Bone marrow (tissue), 2 donors: Measurements from ENCODE around the gene TMEM8B.

Experiments used
- DNase-seq, 2 donors: peaks; one replicate each; lab custom pipeline; 2025; lab: John Stamatoyannopoulos, UW

Gene TMEM8B

DNA sequence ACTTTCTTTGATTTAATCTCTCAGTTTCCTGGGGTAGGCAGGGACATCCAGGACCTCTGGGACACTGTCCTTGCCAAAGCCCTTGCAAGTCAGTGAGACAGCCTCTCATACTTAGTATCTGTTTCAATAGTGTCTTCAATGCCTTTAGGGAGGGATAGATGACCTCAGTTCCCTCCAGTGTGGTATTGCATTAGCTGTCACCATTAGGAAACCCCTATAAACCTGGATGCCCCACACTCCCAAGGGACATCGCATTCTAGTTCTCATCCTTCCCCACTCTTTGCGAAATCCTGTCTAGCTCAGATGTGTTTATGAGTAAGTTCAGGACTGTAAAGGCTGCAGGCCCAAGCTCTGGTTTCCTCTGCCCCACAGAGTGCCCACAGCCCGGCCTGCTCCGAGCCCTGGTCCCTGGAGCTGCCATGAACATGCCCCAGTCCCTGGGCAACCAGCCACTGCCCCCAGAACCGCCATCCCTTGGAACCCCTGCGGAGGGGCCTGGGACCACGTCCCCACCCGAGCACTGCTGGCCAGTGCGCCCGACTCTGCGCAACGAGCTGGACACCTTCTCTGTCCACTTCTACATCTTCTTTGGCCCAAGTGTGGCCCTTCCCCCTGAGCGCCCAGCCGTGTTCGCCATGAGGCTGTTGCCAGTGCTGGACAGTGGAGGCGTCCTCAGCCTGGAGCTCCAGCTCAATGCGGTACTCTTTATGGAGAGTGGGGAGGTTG is 13.2 kb downstream of the TMEM8B start:
- DNase-seq: no peak

DNA sequence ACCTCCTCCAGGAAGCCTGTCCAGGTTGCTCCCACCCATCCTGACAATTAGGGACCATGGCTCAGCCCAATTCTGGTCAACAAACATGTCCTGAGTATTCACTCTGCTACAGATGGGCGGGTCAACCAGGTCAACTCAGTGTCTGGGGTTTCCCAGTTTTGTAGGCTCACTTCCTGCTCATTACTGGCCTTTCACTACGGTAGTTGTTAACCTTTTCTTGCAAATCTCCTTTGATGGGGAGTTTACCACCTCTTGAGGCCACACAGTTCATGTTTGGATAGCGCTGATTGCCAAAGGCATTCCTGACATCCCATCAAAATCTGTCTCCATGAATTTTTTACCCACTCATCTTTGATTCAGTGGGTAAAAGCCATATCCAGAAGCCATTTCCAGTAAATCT is 13.8 kb downstream of the TMEM8B start:
- no peak for DNase-seq

DNA sequence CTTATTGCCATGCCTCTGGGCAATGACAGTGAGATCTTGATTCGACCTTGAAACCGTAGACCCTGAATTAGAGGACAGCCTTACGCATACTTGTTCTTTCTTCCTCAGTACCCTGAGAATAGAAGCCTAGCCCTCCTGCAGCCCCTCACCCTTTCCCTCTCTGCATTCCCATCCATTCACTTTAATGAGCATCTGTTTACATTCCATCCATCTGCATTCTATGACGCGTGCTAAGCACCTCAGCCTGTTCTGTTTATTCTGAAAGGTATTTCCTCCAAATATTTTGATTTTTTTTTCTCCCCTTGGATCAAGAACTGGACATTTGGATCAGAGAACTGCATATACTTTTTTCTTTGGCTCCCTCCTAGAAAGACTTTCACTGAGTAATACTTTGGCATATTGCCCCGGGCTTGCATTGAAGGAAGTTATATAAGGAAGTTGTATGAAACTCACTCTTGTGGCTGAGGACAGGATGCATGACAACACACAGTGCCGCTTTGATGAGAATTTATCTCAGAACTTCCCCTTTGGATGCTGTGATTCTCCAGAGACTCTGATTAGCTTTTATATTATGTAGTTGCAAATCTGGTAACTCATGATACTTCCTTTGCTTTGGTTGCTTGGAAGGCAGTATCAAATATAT is 15.7 kb downstream of the TMEM8B start:
- DNase-seq: peak in 1 of 2 donors; percentile 96

DNA sequence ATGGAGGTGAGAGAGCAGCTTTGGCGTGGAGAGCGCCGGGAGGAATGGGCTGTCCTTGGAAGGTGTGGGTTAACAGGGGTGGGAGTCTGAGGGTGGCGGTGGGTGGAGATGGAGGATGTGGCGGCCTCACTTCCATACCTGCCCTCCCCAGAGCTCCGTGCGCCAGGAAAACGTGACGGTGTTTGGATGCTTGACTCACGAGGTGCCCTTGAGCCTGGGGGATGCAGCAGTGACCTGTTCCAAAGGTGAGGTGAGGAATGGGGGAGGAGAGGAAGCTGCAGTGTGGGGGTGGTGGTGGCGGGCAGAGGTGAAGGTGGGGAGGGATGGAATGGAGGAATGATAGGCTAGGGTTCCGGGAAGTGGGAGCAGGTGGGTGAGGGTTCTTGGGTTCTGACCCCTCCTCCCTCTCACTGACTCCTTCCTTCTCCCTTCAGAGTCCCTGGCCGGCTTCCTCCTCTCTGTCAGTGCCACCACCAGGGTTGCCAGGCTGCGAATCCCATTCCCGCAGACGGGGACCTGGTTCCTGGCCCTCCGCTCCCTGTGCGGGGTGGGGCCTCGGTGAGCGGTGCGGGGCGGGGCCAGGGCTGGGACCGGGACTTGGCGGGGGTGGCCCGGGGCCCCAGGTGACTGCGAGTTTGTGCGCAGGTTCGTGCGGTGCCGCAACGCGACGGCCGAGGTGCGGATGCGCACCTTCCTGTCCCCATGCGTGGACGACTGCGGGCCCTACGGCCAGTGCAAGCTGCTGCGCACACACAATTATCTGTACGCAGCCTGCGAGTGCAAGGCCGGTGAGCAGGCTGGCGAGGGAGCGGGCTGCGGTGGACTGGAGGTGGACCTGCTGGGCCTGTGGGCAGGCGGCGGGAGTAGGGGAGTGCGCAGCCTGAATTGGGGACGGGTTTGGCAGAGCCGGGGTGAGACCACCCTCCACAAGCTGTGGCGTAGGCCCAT is 17.1 kb downstream of the TMEM8B start:
- DNase-seq: no peak

DNA sequence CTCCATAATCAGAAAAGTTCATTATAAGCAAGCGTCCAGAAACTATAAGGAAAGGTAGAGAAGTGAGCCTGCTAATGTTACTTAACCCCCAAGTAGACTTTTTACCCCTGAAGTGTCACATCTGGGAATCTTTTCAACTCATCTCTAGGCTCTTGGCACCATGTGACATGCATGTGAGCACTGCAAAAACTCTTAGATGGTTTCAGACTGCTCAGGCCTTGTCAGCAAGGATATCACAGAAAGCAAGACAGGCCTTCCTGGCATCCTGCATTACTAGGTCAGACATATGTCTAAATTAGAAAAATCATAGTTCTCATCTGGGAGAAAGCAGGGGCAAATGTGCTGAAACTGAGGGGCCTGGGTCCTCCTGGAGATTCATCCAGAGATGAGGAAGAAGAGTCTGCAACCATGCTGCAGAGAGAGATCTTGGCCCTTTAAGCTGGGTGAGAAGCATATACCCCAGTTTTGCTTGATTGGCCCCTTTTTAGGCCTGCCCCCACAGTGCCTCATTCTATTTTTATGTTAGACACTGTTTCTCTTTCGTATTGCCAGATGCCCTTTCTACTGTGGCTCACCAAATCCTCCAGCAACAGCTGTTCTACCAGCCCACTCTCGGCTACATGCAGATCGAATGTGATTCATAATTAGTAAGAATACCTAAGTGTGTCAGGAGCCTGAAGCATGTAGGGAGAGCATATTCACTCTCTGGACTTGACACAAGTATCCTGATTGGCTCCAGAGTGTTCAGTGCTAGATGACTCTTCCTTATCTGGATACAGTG is 19.0 kb downstream of the TMEM8B start:
- no peak for DNase-seq

DNA sequence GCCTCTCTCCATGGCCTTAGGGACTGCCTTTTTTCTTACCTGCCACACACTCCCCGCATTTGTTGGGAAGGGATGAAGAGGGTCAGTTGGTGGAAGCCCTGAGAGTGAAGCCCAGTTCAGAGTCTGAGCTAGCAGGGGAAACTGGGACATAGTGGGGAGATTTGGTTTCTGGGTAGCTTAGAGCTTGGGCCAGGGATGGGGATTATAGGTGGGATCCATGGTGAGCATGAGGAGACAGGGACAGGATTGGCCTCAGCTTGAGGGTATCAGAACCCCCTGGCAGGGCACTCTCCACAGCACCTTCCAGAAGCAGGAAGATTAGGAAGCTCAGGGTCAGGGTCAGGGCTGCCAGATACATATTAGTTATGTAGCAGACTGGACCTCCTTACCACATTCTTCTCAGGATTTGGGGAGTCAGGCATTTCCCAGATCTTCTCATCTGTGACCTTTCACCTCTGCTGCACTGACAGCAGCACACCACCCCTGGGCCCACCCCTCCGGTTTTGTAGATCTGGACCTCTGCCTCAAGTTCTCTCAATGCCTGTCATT is 23.3 kb downstream of the TMEM8B start:
- DNase-seq: no peak

DNA sequence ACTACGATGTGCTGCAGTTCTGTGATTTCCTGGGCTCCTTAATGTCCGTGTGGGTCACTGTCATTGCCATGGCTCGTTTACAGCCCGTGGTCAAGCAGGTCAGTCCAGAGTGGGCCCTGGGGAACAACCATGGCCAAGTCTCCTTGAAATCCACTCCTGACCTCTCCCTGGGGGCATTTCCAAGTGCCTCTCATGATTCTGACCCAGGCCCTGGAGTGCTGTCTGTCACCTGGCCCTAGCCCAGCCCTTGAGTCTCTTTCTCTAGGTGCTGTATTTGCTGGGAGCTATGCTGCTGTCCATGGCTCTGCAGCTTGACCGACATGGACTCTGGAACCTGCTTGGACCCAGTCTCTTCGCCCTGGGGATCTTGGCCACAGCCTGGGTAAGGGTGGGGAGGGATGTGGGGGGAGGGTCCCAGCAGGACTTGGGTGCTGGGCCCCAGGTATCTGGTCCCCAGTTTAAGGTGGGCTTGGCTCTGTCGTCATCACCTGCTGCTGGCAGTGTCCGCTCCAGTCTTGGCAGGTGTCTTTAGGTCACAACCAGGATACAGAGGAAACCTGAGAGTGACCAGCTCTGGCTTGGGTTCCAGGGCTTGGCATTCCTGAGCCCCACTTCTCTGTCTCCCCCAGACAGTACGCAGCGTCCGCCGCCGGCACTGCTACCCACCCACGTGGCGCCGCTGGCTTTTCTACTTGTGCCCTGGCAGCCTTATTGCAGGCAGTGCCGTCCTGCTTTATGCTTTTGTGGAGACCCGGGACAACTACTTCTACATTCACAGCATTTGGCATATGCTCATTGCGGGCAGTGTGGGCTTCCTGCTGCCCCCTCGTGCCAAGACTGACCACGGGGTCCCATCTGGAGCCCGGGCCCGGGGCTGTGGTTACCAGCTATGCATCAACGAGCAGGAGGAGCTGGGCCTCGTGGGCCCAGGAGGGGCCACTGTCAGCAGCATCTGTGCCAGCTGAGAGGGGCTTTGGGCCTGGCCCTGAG is 24.1 kb downstream of the TMEM8B start:
- no peak for DNase-seq

DNA sequence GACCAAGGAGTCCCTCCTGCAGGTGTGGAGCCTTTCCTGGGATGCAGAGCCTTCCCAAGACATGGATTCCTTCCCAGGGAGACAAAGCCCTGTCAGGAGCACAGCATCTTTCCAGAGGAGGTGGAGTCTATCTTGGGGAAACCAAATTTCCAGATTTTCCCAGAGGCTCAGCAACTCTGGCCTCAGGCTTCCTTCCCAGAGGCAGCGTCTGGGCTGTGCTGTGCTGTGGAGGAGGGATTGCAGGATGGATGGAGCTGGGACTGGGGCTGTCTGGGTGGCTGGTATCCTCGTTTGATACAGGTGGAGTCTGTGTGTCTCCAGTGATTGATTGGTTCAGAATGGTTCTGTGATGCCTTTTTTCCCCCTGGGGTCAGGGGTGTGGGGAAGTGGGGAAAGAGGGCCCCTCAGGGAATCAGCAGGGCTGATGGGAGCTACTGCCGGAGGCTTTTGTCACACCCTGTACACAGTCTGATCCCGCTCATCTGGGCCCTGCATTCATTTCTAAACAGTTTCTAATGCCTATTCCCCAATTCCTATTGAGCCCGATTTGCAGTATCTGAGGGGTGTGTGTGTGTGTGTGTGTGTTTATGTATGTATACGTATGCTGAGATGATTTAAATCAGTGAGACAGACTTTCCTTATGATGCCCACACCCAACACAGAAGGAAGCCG is 25.2 kb downstream of the TMEM8B start:
- DNase-seq: no peak

DNA sequence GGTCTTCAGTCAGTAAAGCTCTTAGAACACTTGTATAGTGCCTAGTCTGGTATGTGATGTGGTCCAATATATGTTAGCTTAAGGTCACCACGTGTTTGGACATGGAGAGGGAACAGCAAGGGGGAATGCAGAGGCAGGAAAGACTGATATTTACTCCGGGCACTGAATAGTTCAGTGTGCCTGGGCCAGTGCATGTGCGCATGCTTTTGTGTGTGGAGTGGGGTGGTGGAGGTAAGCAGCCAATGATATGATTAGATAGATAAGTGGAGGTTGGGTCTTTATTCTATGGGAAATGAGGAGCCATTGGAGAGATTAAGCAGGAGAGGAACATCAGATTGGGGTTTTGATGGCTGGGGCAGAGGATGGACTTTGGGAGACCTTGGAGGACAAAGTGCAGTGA is 27.2 kb downstream of the TMEM8B start:
- DNase-seq: no peak

DNA sequence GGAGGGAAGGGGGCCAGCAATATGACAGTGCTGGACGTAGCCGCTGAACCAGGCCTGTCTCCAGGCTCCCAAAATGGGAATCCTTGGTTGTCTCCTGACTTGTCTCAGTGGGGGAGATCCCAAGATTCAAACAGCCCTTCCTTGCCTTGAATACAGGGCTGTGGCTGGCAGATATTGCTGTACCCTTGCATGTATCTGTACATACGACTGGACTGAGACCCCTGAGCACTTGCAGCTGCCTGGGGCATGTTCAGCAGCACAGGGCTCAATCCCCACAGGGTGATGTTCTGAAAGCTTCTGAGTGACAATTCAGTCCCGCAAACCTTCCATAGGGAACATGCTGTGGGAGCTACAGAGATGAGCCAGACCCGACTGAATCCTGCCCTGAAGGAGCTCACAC is 27.9 kb downstream of the TMEM8B start:
- DNase-seq: no peak

DNA sequence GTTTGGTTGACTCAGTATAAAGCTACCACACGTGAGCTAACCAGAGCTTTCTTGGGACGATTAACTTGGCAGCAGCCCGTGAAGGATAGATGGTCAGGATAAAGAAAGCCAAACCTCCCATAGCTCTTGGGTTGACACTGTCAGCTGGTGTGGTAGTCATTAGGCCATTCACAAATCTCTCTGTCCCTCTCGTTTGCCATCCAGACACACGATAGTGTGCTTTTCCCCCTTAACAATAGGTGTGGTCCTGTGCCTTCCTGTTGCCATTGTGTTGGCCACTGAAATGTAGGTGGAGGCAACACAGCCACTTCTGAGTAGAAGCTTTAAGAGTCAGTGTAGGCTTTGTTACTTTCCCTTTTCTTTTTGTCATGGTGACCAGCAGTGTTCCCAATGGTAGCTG is 29.4 kb downstream of the TMEM8B start:
- DNase-seq: no peak

DNA sequence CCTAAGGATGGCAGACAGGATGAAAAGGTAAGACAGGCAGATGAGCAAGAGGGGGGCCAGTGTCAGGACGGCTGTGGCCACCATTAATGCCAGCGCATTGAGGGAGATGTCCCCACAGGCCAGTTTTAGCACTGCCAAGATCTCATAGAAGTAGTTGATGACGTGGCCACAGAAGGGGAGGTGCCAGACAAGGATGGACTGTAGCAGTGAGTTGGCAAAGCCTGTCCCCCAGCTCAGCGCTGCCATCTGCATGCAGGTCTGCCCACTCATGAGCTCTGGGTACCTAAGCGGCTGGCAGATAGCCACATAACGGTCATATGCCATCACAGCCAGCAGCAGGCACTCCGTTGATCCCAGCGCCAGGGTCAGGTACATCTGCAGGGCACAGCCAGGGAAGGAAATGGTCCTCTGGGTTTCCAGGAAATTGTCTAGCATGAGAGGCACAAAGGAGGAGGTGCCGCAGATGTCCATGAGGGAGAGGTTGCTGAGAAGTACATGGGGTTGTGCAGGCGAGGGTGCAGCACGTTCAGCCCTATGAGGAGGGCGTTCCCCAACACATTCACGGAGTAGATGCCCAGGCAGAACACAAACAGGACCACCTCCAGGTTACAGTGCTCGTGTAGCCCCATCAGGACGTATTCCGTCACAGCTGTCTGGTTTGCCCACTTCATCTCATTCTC is 30.4 kb downstream of the TMEM8B start:
- no peak for DNase-seq

DNA sequence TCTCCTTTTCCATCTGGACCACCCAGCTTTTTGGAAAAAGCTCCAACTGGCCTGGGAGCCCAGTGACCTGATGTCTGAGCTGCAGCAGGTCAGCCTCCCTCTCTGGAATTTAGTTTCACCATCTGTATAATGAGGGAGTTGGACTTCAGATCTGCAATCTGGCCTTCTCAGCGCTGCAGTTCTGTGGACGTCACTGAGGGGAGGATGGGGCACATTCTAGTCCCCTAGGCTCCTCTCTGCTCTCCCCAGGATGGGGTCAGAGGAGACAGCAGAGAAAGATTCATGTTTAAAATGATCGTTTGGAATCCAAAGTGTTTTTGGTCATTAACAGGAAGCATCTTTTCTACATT is 30.9 kb downstream of the TMEM8B start:
- no peak for DNase-seq

DNA sequence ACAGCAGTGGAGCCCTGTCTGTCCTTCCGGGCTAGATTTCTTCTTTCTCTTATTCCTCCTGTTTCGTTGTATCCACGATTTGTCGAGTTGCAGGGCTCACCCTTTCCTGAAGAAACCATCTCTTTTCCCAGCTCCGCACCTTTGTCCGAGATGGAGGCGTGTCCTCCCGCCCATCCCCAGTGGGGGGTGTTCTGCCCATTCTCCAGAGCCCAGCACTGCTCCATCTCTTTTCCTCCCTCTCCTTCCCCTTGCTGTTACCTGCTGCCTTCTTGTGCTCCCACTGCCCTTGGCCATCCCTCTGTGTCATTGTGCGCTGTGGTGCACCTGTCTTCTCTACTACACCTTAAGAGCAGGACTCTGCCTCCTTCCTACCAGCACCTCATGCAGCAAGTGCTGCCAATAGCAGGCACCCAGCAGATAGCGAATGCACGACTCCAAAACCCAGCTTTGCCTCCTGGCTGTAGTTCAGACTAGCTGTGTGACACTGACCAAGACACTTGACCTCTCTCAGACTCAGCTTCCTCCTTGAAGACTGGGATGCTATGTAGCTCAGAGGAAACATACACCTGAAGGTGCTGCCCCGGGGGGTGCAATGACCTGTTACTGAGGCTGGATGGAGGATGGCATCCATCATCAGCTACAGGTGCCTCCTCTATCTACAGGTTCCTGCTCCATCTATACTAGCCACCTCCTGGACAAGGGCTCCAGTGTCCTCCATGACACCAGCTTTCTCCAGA is 32.3 kb downstream of the TMEM8B start:
- no peak for DNase-seq

DNA sequence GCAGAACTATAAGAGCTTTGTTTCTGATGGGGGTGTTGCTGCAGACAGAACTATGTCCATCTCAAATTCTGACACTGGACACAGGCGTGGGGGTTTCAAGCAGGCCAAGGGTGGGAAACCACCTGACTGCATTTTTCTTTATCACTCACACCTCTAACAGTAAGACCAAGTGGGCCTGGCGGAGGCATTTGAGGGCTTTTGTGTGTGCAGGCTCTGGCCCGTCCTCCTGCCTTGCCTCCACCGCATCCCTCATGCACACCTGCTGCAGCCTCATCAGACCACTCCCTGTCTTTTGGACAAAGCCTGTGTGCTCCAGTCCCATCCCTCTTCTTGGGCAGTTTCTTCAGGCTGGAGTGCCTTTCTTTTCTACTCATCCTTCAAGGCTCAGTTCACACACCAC is 33.3 kb downstream of the TMEM8B start:
- no peak for DNase-seq

DNA sequence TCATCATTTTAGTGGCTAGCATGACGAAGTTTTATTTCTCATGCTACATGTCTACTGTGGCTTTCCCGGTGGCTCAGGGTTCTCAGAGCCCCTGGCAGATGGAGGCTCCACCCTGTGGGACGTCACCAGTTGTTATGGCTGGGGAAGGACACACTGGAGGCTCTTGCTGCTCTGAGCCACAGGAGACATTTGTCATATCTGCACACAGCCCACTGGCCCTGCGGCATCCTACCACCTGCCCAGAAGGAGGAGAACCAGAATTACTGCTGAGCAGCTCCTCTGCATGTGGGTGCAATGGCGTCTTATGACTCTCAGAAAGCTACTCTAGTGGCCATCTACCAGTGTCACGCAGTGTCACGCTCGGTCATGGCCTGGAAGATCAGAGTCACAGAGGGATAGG is 34.6 kb downstream of the TMEM8B start:
- no peak for DNase-seq

DNA sequence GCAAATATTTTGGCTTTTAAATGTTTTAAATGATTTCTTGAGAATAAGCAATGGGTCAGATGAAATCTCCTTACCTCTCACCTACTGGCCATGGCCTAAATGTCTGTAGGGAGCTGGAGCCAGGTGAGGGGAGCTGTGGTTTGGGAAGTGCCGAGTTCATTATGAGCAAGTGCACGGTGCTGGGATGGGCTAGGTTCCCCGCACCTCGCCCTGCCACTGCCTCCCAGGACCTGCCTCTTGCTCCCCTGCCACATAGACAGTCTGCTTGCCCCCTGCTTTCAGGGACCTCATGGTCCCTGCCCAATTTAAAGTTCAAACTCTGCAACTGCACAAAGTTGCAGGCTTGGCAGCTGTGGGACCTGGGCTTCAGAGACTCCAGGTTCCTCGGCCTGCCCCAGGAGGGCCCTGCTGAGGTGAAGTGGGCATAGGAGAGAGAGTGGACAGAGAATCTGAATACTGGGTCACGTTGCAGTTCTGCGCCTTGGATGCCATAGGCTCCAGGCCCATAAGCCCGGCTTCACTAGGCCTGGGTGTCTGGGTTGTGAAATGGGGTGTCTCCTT is 35.7 kb downstream of the TMEM8B start:
- DNase-seq: no peak

DNA sequence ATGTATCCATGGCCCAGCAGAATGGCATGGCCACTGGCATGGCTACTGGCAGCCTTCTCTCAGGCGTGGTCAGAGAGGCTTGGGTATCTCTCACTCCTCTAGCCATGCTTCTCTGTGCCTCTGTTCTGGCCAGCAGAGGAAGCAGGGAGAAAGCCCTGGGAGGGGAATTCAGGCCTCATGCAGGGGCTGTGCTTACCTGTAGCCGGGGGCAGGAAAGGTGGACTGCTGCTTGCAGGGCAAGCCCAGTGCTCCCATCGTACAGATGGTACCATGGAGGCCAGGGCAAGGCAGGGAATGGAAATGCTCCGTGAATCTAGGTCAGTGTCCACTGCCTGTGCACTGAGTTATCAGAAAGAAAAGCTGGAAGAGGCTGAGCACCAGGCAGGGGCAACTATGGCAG is 38.5 kb downstream of the TMEM8B start:
- DNase-seq: no peak
